GM21447 (cell line): ENCODE results near the gene GMCL1.
A peak's percentile ranks its signal among the peaks of the same experiment; 100 is the strongest.
"Not testable (repeated sequence)": the region's sequence is repeated elsewhere in the genome, so short reads cannot be mapped to it uniquely, and the experiment has no call there.

Experiments used
- ATAC-seq: cut with Tn5 transposase; IDR thresholded peaks from one replicate; pipeline ENCODE4 v1.9.1; 2021; ENCODE audit not compliant: unreplicated experiment

Gene GMCL1

DNA sequence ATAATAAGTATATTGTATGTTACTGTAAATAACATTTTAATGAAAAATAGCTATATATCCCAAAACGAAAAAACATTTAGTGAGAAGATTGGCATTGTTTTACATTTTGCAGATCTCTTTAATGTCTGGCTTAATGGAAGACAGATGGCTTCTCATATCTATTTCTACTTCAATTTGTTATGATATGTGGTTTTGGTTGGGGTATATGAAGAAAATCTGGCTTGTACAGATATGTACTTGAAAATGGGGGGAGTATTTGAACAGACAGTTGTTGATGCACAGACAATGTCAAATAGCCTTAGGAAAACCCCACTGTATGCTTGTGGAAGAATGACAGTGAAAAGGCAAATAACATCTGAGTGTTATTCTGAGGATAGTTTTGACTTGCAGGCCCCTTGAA lies 23.6 kb upstream of the GMCL1 start:
- no peak for ATAC-seq

DNA sequence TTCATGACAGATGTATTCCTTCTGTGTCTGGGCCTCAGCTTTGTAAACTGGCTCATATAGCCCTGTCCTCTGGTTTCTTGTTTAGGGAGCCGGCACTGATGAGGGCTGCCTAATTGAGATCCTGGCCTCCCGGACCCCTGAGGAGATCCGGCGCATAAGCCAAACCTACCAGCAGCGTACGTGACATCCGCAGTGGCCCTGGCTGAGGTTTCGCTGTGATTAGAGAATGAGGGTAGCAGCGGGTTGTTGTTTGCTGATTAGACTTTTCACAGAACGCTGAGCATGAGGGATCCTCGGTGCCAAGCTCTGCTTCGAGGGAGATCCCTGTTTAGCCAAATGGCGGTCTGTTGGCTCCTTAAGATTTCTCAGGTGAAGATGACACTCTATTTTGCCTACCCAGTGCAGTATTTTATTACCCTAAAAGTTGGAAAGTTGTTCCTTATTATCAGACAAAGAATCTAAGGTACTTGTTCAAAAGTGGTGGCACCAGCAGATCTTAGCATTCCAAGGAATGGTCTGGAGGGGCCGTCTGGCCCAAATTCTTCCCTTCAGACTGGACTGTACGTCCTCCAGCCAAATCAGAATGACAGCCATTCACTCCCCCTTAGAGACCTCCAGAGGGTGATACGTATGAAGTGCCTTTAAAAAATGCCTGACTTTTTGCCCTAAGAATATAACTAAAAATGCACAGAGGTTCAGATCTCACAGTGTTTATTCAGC lies 21.5 kb upstream of the GMCL1 start:
- ATAC-seq = no peak

DNA sequence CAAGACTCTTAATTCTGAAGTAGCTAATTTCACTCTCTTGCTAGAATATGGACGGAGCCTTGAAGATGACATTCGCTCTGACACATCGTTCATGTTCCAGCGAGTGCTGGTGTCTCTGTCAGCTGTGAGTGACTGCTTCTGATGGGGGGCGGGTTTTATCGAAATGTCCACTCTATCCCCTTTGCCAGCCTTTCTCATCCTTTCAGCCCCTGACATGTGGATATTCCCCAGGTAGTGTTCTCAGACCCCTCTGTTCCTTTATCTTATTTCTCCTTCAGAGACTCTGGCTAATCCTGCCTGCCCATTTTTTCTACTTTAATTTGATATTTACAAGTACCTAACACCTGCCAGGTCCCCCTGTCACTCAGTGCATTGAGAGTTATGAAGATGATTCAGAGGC lies 18.9 kb upstream of the GMCL1 start:
- no peak for ATAC-seq

- no peak for ATAC-seq
These were observed 18.4 kb upstream of the GMCL1 start for GRCh38 chr2:69811018-69811417.

DNA sequence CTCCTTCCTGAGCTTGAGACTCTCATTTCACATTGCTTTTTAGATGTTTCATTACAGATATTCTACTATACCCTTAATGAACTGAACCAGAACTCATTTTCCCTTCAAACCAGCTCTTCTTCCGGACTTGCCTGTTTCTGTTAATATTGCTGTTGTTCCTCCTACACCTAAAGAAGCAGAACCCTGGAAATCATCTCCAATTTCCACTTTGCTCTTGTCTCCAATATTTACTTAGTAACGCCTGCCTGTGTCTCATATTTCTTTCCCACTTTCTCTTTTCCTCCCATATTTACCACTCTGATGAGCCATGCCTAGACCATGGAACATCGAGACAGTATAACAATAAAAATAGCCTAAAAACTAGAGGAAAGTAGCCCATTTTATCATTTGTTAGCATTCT lies 17.9 kb upstream of the GMCL1 start:
- no peak for ATAC-seq

GRCh38 chr2:69815717-69816116 lies 13.7 kb upstream of the GMCL1 start:
- no peak for ATAC-seq

DNA sequence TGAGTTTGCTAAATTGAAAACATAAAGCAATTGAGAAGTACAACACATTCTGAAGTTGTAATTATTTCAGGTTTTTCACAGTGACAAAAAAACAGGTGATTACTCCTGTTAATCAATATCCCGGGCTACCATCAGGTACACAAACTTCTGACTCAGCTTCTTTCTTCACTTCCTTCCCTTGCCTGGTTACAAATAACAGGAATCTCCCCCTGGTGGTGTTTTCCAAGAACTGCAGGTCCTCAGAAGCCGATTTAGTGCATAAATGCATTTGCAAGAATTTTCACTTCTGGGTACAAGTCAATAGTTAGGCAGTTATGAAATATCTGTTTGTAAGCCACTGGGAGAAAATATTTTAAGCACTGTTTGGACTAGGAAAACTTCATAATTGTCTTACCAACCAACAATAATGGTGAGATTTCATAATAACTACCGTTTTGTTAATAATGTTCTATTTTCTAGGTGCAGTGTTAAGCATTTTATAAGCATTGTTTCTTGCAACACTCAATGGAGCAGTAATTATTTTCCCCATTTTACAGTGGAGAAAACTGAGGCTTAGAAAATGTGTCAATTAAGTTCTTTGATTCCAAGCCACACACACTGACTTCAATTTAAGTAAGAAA lies 12.4 kb upstream of the GMCL1 start:
- ATAC-seq = no peak

GRCh38 chr2:69817729-69818501 lies 11.5 kb upstream of the GMCL1 start:
- ATAC-seq = no peak

DNA sequence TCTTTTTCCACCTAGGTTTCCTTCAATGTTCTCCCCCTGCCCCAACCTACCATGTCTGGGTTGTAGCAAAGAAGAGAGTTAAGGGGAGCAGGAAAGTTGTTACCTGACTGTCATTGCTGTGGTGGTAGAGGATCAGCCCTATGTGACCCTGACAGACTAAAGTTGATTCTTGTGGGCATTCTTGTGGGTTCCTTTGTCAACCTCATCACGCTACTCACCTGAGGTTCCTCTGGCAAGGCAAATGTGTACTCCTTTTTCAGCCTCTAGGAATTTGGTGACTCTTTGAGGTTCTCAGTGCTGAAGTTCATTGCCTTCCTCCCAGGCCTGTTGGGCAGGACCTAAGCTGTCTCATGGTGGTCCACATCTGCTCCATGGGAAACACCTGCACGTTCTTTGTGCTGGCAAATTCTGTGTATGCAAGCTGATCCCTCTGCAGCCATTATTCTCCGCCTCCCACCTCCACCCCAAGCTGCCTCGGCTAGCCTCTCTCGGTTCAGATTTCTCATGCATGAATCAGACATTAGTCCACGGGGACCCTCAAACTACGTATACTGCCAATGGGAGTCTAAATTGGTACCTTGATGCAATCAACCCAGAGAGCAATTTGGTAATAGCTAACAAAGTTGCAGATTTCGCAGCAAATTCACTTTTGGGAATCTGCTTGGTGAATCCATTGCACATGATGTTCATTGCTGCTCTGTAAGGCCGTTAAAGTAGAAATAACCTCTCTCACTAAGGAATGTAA lies 1.5 kb upstream of the GMCL1 start:
- ATAC-seq = no peak

- ATAC-seq = peak; percentile 1
These were observed 563 bp upstream of the GMCL1 start for GRCh38 chr2:69828938-69829255.

DNA sequence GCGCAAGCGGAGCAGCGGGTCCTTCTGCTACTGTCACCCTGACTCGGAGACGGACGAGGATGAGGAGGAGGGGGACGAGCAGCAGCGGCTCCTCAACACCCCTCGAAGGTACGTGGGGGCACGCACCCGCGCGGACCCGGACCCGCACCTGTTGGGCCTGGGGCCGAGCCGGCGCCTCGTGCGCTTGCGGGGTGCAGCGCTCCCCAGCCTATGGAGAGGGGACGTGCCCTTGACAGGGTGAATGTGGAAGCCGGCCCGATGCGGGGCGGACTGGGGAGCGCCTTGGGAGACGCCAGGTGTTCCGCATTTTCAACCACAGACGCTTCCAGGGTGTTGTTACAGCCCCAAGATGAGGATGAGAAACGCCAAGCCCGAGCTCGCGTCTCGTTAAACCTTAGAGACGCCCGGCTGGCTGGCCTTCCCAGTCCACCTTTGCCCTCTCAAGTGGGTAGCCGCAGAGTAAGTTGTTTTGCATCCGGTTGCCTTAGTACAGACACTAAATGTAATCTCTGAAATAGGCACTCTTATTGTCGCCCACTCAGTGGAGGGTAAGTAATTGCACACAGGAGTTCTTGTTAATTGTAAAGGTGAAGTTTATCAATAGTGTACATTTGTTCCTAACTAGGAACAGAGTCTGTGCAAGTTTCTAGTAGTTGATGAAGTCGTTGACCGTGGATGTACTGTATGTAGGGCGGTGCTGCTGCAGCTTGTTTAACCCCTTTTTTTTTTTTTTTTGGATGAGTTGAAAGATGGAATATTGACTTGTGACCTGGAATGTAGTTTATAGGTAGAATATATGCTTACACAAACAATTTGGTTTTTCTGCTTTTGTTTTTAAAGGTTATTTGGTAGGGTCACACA lies 815 bp downstream of the GMCL1 start:
- ATAC-seq = peak; percentile 33

- not testable (repeated sequence) for ATAC-seq
These were observed 1.4 kb downstream of the GMCL1 start for GRCh38 chr2:69830906-69831241.

DNA sequence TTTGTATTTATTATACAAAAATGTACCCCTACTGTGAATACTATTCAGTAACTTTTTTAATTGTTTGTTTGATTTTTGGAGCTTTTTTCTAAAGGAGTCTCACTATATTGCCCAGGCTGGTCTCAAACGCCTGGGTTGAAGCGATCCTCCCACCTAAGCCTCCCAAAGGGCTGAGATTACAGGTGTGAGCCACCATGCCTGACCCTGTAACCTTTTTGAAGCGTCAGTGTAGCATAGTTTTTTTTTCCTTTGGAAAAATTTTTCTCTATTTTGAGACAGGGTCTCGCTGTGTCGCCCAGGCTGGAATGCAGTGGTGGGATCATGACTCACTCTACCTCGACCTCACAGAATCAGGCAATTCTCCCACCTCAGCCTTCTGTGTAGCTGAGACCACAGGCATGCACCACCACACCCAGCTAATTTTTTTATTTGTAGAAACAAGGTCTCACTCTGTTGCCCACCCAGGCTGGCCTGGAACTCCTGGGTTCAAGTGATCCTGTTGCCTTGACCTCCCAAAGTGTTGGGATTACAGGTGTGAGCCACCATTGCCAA lies 2.0 kb downstream of the GMCL1 start:
- no peak for ATAC-seq

- ATAC-seq = no peak
These were observed 4.3 kb downstream of the GMCL1 start for GRCh38 chr2:69833752-69834151.

GRCh38 chr2:69835666-69836065 lies 6.2 kb downstream of the GMCL1 start:
- ATAC-seq = no peak

- no peak for ATAC-seq
These were observed 6.9 kb downstream of the GMCL1 start for GRCh38 chr2:69836316-69836715.

DNA sequence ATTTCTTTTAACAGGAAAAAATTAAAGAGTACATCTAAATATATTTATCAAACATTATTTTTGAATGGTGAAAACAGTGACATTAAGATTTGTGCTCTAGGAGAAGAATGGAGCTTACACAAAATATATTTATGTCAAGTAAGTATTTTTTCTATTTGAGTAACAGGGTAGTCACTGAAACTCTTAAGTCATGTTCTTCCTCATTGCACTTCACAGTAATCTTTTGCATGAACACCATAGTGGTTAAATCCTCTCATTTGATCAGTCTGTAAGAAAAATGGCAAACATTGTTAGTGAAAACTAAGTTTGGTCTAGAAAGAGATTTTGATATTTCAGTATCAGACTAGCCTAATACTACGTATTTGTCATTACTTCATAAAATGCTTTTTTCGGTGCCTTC lies 8.1 kb downstream of the GMCL1 start:
- ATAC-seq = no peak

DNA sequence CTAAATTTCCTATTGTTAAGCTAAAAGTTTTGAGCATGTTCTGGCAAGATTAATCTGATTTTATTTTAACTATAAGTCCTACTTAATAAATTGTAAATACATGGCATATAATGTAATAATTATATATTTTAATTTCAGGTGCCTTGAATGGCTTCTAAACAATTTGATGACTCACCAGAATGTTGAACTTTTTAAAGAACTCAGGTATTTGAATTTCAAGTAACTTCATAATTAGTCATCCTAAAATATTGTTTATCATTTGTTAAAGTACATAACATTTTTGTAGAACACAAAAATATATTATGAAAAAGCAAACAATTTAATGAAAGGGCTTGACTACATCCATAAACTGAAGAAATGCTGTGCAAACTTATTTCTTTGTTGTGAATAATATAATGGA lies 14.5 kb downstream of the GMCL1 start:
- ATAC-seq = no peak

- no peak for ATAC-seq
These were observed 15.1 kb downstream of the GMCL1 start for GRCh38 chr2:69844560-69844959.
